HuH-7 (cell line): ENCODE measurements around the gene GRB10.

Source experiments
- DNase-seq: peaks from one replicate; pipeline ENCODE4 v3.0.0; 2011; ENCODE audit warnings: low spot score

Gene GRB10

DNA sequence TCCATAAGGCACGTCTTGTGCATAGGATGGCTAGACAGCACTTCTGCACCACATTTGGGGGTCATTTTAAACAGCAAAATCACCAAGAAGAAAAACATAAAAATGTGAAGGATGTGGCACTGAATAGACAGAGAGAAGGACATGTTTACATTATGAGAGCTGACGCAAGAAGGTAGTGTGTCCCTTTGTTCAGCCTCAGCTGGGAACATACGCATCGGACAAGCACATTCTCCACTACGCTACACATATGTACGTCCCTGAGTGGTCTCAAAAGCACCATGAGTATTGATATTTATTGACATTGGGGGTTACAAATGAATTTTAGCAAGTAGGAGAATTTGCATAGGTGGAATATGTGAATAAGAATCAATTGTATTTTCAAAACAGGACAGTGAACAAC, 237.7 kb downstream of the GRB10 start:
- DNase-seq, result no peak

DNA sequence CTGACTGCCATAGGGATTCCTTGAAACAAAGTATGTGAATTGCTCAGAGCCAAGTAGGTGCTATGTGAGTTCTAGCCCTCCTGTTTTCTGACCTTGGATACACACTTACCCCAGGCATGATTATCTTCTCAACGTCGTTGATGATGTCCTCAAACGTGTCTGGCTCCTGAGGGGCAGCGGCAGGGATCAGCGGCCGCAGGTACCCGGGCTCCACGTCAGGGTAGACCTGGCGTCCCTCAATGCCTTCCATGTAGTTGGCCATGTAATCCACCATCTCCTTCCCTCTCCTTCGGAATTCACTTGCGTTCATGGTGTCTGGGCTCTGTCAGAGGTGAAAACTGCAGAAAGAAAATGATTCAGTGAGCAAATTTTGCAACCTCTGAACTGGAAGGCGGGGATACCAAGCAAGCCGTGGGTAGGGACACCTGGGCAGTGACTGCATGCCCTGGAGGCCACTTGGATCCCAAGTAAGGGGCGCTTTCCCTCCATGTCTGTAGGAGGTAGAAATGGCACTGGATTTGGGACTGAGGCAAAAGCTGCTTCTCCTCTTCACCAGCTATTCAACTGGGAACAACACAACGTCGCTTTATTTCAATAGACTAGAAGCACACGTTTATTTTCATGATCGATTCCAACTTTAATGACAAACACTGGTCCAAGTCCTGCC, 238.8 kb downstream of the GRB10 start:
- DNase-seq, result no peak

- no peak for DNase-seq
Measured at GRCh38 chr7:50542132-50542531, 240.6 kb downstream of the GRB10 start.

- no peak for DNase-seq
Measured at GRCh38 chr7:50540785-50541579, 241.7 kb downstream of the GRB10 start.
